ENCODE data around the gene CDK6. TPM values are rescaled to one million over a fixed set of nuclear protein-coding genes. Genes with fewer than 3 reads are reported as not detected.

The CDK6 gene
- total RNA-seq, 1 experiment from 2014 or later: 10.5 TPM

- Histone ChIP-seq H3K4me1 (ENCODE audit: insufficient read depth, low read length, poor library complexity, severe bottlenecking) (peaks cover 32% of the 10 kb centered on the region), H3K36me3 (ENCODE audit: insufficient read depth, low read length, poor library complexity, severe bottlenecking) (no peaks in the 10 kb centered on the region), H3K27ac (ENCODE audit: low read depth, low read length, poor library complexity, severe bottlenecking) (no peak overlapping the region), H3K9me3 (ENCODE audit: low read depth, low read length, poor library complexity, severe bottlenecking) (no peaks in the 10 kb centered on the region), H3K4me3 (ENCODE audit: low read depth, low read length, poor library complexity, severe bottlenecking) (no peak overlapping the region), H3K27me3 (replicated peaks; ENCODE audit: insufficient read depth, low read depth, low read length, poor library complexity) (no peaks in the 10 kb centered on the region)
- TF ChIP-seq EZH2 (IDR thresholded peaks at IDR 0.05; ENCODE audit: borderline replicate concordance, low read depth, low read length, poor library complexity, severe bottlenecking): no peak
- no peak for TF ChIP-seq CTCF (conservative IDR thresholded peaks at IDR 0.05; ENCODE audit: low read depth, low read length)
- intact Hi-C loops (cut with micrococcal nuclease; ENCODE audit: unreplicated experiment): no loop called here
- BruUV-seq (replicated peaks): no TSS peak
- ChIA-PET POLR2A (ENCODE audit: low non-redundant PET) (no interaction called here), CTCF (no interaction called here)
- no peak for DNase-seq (ENCODE audit: low spot score)
Observed at GRCh38 chr7:92797284-92797683, 39.1 kb downstream of the CDK6 start.

GRCh38 chr7:92794831-92795230 is 41.5 kb downstream of the CDK6 start:
- H3K9me3 ChIP-seq (ENCODE audit: low read depth, low read length, poor library complexity, severe bottlenecking): peaks cover 7% of the 10 kb centered on the region
- TF ChIP-seq CTCF (conservative IDR thresholded peaks at IDR 0.05; ENCODE audit: low read depth, low read length) (no peak), EZH2 (IDR thresholded peaks at IDR 0.05; ENCODE audit: borderline replicate concordance, low read depth, low read length, poor library complexity, severe bottlenecking) (no peak)
- no peaks in the 10 kb centered on the region for H3K27me3 ChIP-seq (replicated peaks; ENCODE audit: insufficient read depth, low read depth, low read length, poor library complexity)
- ChIA-PET POLR2A (ENCODE audit: low non-redundant PET) (no interaction called here), CTCF (no interaction called here)
- intact Hi-C loops (cut with micrococcal nuclease; ENCODE audit: unreplicated experiment): no loop called here
- no TSS peak for BruUV-seq (replicated peaks)
- peak overlapping the region; percentile 42 for H3K27ac ChIP-seq (ENCODE audit: low read depth, low read length, poor library complexity, severe bottlenecking)
- peaks cover 32% of the 10 kb centered on the region for H3K4me1 ChIP-seq (ENCODE audit: insufficient read depth, low read length, poor library complexity, severe bottlenecking)
- H3K36me3 ChIP-seq (ENCODE audit: insufficient read depth, low read length, poor library complexity, severe bottlenecking): no peaks in the 10 kb centered on the region
- no peak overlapping the region for H3K4me3 ChIP-seq (ENCODE audit: low read depth, low read length, poor library complexity, severe bottlenecking)
- peak; percentile 10 for DNase-seq (ENCODE audit: low spot score)

GRCh38 chr7:92794391-92794790 is 42.0 kb downstream of the CDK6 start:
- ChIA-PET CTCF (no interaction called here), POLR2A (ENCODE audit: low non-redundant PET) (no interaction called here)
- Histone ChIP-seq H3K27me3 (replicated peaks; ENCODE audit: insufficient read depth, low read depth, low read length, poor library complexity) (no peaks in the 10 kb centered on the region), H3K4me3 (ENCODE audit: low read depth, low read length, poor library complexity, severe bottlenecking) (no peak overlapping the region), H3K27ac (ENCODE audit: low read depth, low read length, poor library complexity, severe bottlenecking) (no peak overlapping the region), H3K9me3 (ENCODE audit: low read depth, low read length, poor library complexity, severe bottlenecking) (peaks cover 7% of the 10 kb centered on the region), H3K4me1 (ENCODE audit: insufficient read depth, low read length, poor library complexity, severe bottlenecking) (peaks cover 32% of the 10 kb centered on the region), H3K36me3 (ENCODE audit: insufficient read depth, low read length, poor library complexity, severe bottlenecking) (no peaks in the 10 kb centered on the region)
- no peak for TF ChIP-seq CTCF (conservative IDR thresholded peaks at IDR 0.05; ENCODE audit: low read depth, low read length)
- no peak for TF ChIP-seq EZH2 (IDR thresholded peaks at IDR 0.05; ENCODE audit: borderline replicate concordance, low read depth, low read length, poor library complexity, severe bottlenecking)
- no peak for DNase-seq (ENCODE audit: low spot score)
- intact Hi-C loops (cut with micrococcal nuclease; ENCODE audit: unreplicated experiment): no loop called here
- BruUV-seq (replicated peaks): no TSS peak

Data from A673 (cell line).